Measurements from ENCODE around the gene ARVCF.

ARVCF gene

GRCh38 chr22:19998232-19998951, 18.2 kb downstream of the ARVCF start:
- H3K4me2 ChIP-seq (ENCODE audit: low read length): no peak overlapping the region
- no peak overlapping the region for H3K4me3 ChIP-seq (ENCODE audit: low read length)
- peaks cover 32% of the 10 kb centered on the region for H3K4me1 ChIP-seq (ENCODE audit: control insufficient read depth, insufficient read depth, low read length)
- H3K9ac ChIP-seq (ENCODE audit: low read depth, low read length): no peak overlapping the region
- no peaks in the 10 kb centered on the region for H3K36me3 ChIP-seq (ENCODE audit: insufficient read depth, low read length)
- H3K9me3 ChIP-seq (replicated peaks; ENCODE audit: low read length): peaks cover 1% of the 10 kb centered on the region
- peaks cover 12% of the 10 kb centered on the region for H3K27me3 ChIP-seq (ENCODE audit: control insufficient read depth, insufficient read depth, low read length)

GRCh38 chr22:19997561-19998231, 18.9 kb downstream of the ARVCF start:
- Histone ChIP-seq H3K9ac (ENCODE audit: low read depth, low read length) (no peak overlapping the region), H3K9me3 (replicated peaks; ENCODE audit: low read length) (no peaks in the 10 kb centered on the region), H3K36me3 (ENCODE audit: insufficient read depth, low read length) (no peaks in the 10 kb centered on the region), H3K4me2 (ENCODE audit: low read length) (no peak overlapping the region), H3K4me1 (ENCODE audit: control insufficient read depth, insufficient read depth, low read length) (peaks cover 32% of the 10 kb centered on the region), H3K27me3 (ENCODE audit: control insufficient read depth, insufficient read depth, low read length) (peaks cover 12% of the 10 kb centered on the region), H3K4me3 (ENCODE audit: low read length) (no peak overlapping the region)

- no peak overlapping the region for H3K4me2 ChIP-seq (ENCODE audit: low read length)
- H3K9ac ChIP-seq (ENCODE audit: low read depth, low read length): no peak overlapping the region
- H3K9me3 ChIP-seq (replicated peaks; ENCODE audit: low read length): no peaks in the 10 kb centered on the region
- no peaks in the 10 kb centered on the region for H3K36me3 ChIP-seq (ENCODE audit: insufficient read depth, low read length)
- peaks cover 33% of the 10 kb centered on the region for H3K4me1 ChIP-seq (ENCODE audit: control insufficient read depth, insufficient read depth, low read length)
- H3K4me3 ChIP-seq (ENCODE audit: low read length): no peak overlapping the region
- H3K27me3 ChIP-seq (ENCODE audit: control insufficient read depth, insufficient read depth, low read length): peaks cover 12% of the 10 kb centered on the region
These were observed 19.8 kb downstream of the ARVCF start for GRCh38 chr22:19996694-19997384.

- peaks cover 12% of the 10 kb centered on the region for H3K27me3 ChIP-seq (ENCODE audit: control insufficient read depth, insufficient read depth, low read length)
- H3K4me2 ChIP-seq (ENCODE audit: low read length): peak overlapping the region; percentile 44
- no peaks in the 10 kb centered on the region for H3K9me3 ChIP-seq (replicated peaks; ENCODE audit: low read length)
- no peak overlapping the region for H3K9ac ChIP-seq (ENCODE audit: low read depth, low read length)
- no peaks in the 10 kb centered on the region for H3K36me3 ChIP-seq (ENCODE audit: insufficient read depth, low read length)
- no peak overlapping the region for H3K4me3 ChIP-seq (ENCODE audit: low read length)
- peaks cover 44% of the 10 kb centered on the region for H3K4me1 ChIP-seq (ENCODE audit: control insufficient read depth, insufficient read depth, low read length)
These were observed 20.8 kb downstream of the ARVCF start for GRCh38 chr22:19995611-19996339.

- Histone ChIP-seq H3K4me3 (ENCODE audit: low read length) (no peak overlapping the region), H3K9ac (ENCODE audit: low read depth, low read length) (no peak overlapping the region), H3K36me3 (ENCODE audit: insufficient read depth, low read length) (no peaks in the 10 kb centered on the region), H3K27me3 (ENCODE audit: control insufficient read depth, insufficient read depth, low read length) (peaks cover 12% of the 10 kb centered on the region), H3K9me3 (replicated peaks; ENCODE audit: low read length) (no peaks in the 10 kb centered on the region), H3K4me2 (ENCODE audit: low read length) (peak overlapping the region; percentile 44), H3K4me1 (ENCODE audit: control insufficient read depth, insufficient read depth, low read length) (peaks cover 47% of the 10 kb centered on the region)
These were observed 21.6 kb downstream of the ARVCF start for GRCh38 chr22:19994851-19995610.

GRCh38 chr22:19993926-19994325, 22.7 kb downstream of the ARVCF start:
- H3K9me3 ChIP-seq (replicated peaks; ENCODE audit: low read length): no peaks in the 10 kb centered on the region
- H3K27me3 ChIP-seq (ENCODE audit: control insufficient read depth, insufficient read depth, low read length): peaks cover 12% of the 10 kb centered on the region
- peaks cover 43% of the 10 kb centered on the region for H3K4me1 ChIP-seq (ENCODE audit: control insufficient read depth, insufficient read depth, low read length)
- H3K36me3 ChIP-seq (ENCODE audit: insufficient read depth, low read length): no peaks in the 10 kb centered on the region
- no peak overlapping the region for H3K4me3 ChIP-seq (ENCODE audit: low read length)
- H3K4me2 ChIP-seq (ENCODE audit: low read length): no peak overlapping the region
- no peak overlapping the region for H3K9ac ChIP-seq (ENCODE audit: low read depth, low read length)

GRCh38 chr22:19992921-19993355, 23.7 kb downstream of the ARVCF start:
- H3K9ac ChIP-seq (ENCODE audit: low read depth, low read length): no peak overlapping the region
- H3K4me2 ChIP-seq (ENCODE audit: low read length): no peak overlapping the region
- no peaks in the 10 kb centered on the region for H3K36me3 ChIP-seq (ENCODE audit: insufficient read depth, low read length)
- no peaks in the 10 kb centered on the region for H3K9me3 ChIP-seq (replicated peaks; ENCODE audit: low read length)
- H3K4me3 ChIP-seq (ENCODE audit: low read length): no peak overlapping the region
- peaks cover 39% of the 10 kb centered on the region for H3K4me1 ChIP-seq (ENCODE audit: control insufficient read depth, insufficient read depth, low read length)
- H3K27me3 ChIP-seq (ENCODE audit: control insufficient read depth, insufficient read depth, low read length): peaks cover 9% of the 10 kb centered on the region

GRCh38 chr22:19992481-19992911, 24.1 kb downstream of the ARVCF start:
- Histone ChIP-seq H3K27me3 (ENCODE audit: control insufficient read depth, insufficient read depth, low read length) (peaks cover 8% of the 10 kb centered on the region), H3K4me1 (ENCODE audit: control insufficient read depth, insufficient read depth, low read length) (peaks cover 39% of the 10 kb centered on the region), H3K4me3 (ENCODE audit: low read length) (no peak overlapping the region), H3K9ac (ENCODE audit: low read depth, low read length) (no peak overlapping the region), H3K4me2 (ENCODE audit: low read length) (no peak overlapping the region), H3K36me3 (ENCODE audit: insufficient read depth, low read length) (no peaks in the 10 kb centered on the region), H3K9me3 (replicated peaks; ENCODE audit: low read length) (no peaks in the 10 kb centered on the region)

GRCh38 chr22:19991645-19992451, 24.8 kb downstream of the ARVCF start:
- Histone ChIP-seq H3K9me3 (replicated peaks; ENCODE audit: low read length) (no peaks in the 10 kb centered on the region), H3K4me3 (ENCODE audit: low read length) (no peak overlapping the region), H3K27me3 (ENCODE audit: control insufficient read depth, insufficient read depth, low read length) (peaks cover 2% of the 10 kb centered on the region), H3K36me3 (ENCODE audit: insufficient read depth, low read length) (no peaks in the 10 kb centered on the region), H3K4me2 (ENCODE audit: low read length) (no peak overlapping the region), H3K9ac (ENCODE audit: low read depth, low read length) (no peak overlapping the region), H3K4me1 (ENCODE audit: control insufficient read depth, insufficient read depth, low read length) (peaks cover 39% of the 10 kb centered on the region)

- no peak overlapping the region for H3K9ac ChIP-seq (ENCODE audit: low read depth, low read length)
- no peak overlapping the region for H3K4me3 ChIP-seq (ENCODE audit: low read length)
- no peak overlapping the region for H3K4me2 ChIP-seq (ENCODE audit: low read length)
- no peaks in the 10 kb centered on the region for H3K27me3 ChIP-seq (ENCODE audit: control insufficient read depth, insufficient read depth, low read length)
- H3K36me3 ChIP-seq (ENCODE audit: insufficient read depth, low read length): no peaks in the 10 kb centered on the region
- H3K9me3 ChIP-seq (replicated peaks; ENCODE audit: low read length): no peaks in the 10 kb centered on the region
- H3K4me1 ChIP-seq (ENCODE audit: control insufficient read depth, insufficient read depth, low read length): peaks cover 39% of the 10 kb centered on the region
These were observed 25.3 kb downstream of the ARVCF start for GRCh38 chr22:19991395-19991644.

Data from skeletal muscle satellite cell (primary cell).